SIG-M5 treated with dmso at 0.1 percent for 504 hours (cell line): ENCODE measurements around the gene CASKIN1.

Source experiments
- DNase-seq: peaks from one replicate; lab custom pipeline; 2025; ENCODE audit not compliant: unreplicated experiment; lab: John Stamatoyannopoulos, UW

The CASKIN1 gene

DNA sequence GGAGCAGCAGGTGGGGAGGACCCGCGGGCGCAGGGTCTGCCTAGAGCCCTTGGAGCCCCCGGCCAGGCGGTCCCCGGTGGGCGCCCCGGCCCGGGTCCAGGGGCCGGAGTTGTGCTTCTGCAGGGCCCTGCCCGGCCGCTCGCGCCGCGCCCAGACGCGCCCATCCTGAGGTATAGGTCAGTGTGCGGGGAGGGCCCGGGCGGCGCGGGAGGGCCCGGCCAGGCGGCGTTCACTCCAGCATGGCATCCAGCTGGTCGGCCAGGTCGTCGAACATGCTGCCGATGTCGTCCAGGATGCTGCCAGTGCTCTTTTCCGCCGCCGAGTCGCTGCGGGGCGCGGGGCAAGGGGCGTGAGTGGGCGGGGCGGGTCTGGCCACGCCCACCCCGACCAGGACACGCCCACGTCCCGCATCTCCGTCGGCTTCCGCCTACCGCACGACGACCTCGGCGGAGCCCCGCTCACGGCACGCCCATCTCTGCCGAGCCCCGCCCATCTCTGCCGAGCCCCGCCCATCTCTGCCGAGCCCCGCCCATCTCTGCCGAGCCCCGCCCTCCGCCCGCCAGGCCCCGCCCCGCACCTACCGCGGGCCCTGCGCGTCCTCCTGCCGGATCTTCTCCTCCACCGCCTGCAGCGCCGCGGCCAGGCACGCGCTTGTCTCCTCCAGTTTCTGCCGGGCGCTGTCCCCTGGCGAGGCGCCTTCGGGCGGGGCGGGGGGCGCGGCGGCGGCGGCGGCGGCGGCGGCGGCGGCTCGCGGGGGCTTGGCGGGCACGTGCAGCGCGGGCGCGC is 17.9 kb downstream of the CASKIN1 start:
- no peak for DNase-seq

- no peak for DNase-seq
Measured at GRCh38 chr16:2177561-2177960, 18.8 kb downstream of the CASKIN1 start.

DNA sequence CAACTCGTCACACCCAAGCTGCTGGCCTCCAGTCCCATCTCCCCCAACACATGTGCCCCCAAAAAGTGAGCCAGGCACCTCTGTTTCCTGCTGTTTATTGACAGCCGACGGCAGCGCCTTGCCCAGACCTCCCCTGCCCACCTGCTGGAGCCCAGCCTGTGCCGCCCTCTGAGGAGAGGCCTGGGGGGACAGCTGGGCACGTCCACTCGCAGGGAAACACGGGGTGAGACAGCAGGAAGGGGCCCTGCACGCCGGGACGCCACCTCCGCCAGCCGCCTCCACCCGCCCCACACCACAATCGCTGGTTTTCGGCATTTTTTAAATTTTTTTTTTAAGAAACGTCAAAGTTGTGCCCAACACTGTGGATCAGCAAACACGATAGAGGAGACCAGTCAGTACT is 19.3 kb downstream of the CASKIN1 start:
- no peak for DNase-seq

GRCh38 chr16:2176047-2176446 is 20.4 kb downstream of the CASKIN1 start:
- no peak for DNase-seq

GRCh38 chr16:2175454-2175853 is 21.0 kb downstream of the CASKIN1 start:
- no peak for DNase-seq

- no peak for DNase-seq
Measured at GRCh38 chr16:2174396-2175131, 21.8 kb downstream of the CASKIN1 start.

- no peak for DNase-seq
Measured at GRCh38 chr16:2173916-2174315, 22.5 kb downstream of the CASKIN1 start.

GRCh38 chr16:2173366-2173765 is 23.0 kb downstream of the CASKIN1 start:
- DNase-seq = no peak

- no peak for DNase-seq
Measured at GRCh38 chr16:2172688-2173335, 23.6 kb downstream of the CASKIN1 start.

- no peak for DNase-seq
Measured at GRCh38 chr16:2171601-2172178, 24.7 kb downstream of the CASKIN1 start.

DNA sequence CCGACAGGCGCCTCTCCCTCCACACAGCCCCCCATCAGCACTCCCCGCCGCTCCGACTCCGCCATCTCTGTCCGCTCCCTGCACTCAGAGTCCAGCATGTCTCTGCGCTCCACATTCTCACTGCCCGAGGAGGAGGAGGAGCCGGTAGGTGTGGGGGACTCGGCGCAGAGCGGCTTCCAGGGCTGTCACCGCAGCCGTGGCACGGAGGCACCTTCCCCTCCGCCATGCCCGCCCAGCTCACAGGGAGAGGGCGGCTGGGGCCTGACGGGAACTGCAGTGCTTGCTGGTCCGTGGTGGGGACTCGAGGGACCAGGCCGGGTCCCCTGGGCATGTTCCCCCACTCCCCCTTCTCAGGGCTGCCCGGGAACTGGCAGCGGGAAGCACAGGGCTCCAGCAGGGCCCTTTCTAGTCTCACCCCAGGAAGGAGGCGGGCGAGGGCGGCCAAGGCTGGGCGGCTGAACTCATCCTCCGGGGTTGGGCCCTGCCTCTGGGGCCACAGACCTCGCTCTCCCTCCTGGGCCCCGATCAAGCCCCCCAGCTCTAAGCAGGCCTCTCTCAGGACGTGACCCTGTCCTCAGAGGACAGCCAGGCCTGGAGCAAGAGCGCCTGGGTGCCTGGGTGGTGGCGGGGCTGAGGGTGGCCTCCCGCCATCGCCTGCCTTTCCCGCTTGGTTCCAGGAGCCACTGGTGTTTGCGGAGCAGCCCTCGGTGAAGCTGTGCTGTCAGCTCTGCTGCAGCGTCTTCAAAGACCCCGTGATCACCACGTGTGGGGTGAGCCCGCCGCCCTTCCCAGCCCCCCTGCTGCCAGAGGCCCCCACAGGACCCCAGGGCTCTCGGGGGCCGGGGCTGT is 25.6 kb downstream of the CASKIN1 start:
- no peak for DNase-seq

GRCh38 chr16:2170080-2170479 is 26.3 kb downstream of the CASKIN1 start:
- no peak for DNase-seq

DNA sequence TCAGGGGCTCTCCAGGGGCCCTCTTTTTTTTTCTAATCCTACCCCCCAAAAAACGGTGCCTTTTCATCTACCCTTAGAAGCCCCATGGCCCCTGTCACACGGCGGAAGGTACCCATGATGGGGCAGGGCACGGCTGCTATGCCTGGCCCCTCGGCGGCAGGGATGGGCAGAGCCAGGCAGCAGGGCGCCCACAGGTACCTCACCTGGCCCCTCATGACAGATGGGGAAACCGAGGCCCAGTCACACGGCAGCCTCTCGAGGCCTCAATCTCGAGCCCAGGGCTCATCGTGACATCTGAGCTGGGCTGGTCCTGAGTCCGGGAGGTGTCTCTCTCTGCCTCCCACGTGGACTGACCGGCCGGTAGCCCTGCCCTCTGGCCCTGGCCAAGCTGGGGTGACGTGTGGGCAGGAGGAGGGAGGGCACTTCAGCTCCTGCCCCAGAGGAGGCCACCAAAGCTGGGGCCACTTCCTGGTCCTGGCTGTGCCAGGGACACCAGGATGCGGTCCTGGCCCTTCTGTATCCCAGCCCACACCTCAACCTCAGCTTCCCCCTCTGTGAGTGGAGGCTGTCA is 29.3 kb downstream of the CASKIN1 start:
- no peak for DNase-seq

- DNase-seq = no peak
Measured at GRCh38 chr16:2166263-2167067, 29.9 kb downstream of the CASKIN1 start.

GRCh38 chr16:2165861-2166260 is 30.5 kb downstream of the CASKIN1 start:
- DNase-seq = no peak

DNA sequence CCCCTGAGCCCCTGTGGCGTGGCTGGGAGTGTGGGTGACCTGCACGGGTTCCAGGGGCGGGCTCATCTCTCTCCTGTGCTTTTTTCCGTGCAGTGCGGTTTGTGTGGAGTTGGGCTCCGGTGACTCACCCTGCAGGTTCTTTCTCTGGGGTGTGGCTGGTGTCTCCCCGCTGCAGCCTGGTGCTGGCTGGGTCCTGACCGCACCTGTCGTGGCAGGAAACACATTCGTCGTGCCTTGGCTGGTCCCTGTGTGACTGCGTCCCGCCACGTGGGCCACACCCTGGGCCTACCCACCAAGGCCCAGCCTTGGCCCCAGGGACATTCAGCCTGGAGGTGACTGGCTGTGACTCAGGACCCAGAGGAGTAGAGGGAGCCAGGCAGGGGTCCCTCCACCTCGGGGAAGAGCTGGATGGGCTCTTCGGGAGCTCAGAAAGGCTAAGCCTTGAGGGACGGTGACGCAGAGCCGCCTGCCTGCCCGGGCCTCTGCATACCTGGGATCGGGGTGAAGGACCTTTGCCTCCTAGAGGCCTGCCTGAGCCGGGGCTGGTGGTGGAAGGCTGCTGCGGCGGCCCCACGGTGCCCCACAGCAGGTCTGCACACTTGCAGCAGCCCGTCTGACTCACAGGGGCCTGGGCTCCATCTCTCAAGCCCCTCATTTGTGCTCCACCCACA is 33.1 kb downstream of the CASKIN1 start:
- no peak for DNase-seq

DNA sequence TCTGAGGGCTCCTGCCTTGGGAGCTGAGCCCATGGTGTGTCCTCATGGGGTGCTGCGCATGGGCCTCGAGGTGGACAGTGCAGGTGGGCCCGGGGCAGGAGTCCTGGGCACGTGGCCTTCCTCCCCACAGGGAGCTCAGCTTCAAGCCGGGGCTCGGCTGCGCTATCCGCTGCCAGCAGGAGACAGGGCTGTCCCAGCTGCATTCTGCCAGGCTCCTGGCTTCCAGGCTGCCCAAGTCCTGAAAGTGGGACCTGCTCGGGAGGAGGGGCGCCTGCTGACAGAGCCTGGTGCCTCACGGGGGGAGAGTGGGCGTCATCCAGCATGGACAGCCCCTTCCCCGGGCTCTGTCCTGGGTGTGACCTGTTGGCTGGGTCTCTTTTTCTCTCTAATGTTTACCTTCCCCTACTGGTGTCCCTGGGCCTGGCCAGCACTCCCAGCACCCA is 33.7 kb downstream of the CASKIN1 start:
- no peak for DNase-seq

DNA sequence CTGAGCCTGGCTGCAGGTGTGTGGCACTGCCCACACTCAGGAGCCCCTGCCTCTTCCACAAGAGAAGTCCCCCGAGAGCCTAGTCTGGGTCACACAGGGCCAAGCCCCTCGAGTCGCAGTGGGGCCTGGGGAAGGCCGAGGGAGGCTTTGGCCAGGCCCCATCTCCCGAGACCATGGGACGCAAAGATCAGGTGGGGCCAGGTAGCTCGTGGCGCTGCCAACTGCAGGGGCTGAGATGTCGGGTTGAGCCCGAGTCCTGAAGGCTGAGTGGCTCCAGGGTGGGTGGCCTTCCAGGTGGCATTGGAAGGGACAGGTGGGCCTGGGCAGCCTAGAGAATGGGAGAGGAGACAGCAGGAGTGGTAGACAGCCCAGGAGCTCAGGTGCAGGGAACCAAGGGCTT is 34.5 kb downstream of the CASKIN1 start:
- no peak for DNase-seq
